ENCODE results near the gene OR10J4. TPM values are rescaled to one million over a fixed set of nuclear protein-coding genes. Genes with fewer than 3 reads are reported as not detected.

OR10J4 gene
- total RNA-seq: not detected
- polyA plus RNA-seq: not detected

DNA sequence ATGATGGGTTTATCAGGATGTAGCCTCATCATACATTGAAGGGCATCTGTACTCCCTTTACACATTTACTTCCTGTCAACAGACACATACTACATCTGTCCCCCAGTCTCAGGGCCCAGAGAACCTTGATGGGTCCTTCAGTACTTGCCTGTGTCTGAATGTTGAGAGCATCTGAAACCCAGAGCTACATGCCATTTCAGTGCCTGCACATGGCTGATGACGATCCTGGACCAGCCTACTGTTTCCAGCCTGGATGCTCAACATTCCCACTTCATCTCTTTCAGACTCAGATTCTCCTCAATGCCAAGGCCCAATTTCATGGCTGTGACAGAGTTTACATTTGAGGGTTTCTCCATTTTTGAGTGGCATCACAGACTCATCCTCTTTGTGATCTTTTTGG, at the start of gene OR10J4:
Gene OR10J4, plus strand, starts transcription at position 301 of the 400 bp plus-strand sequence.
- Histone ChIP-seq H3K4me3 (ENCODE audit: low read depth, low read length) (no peak within 1 kb of the TSS), H3K4me1 (ENCODE audit: control insufficient read depth, insufficient read depth, low read length, poor library complexity, severe bottlenecking) (no peaks in the 10 kb centered on the region), H3K27ac (ENCODE audit: insufficient read depth, low read length, poor library complexity, severe bottlenecking) (no peak within 1 kb of the TSS), H3K9me3 (ENCODE audit: control insufficient read depth in 2 of 2, low read length in 2 of 2) (no peaks in the 10 kb centered on the region), H3K36me3 (ENCODE audit: control insufficient read depth, insufficient read depth, low read length) (no peaks in the 10 kb centered on the region), H3K27me3 (ENCODE audit: control insufficient read depth, insufficient read depth, low read length) (no peaks in the 10 kb centered on the region)
- Mint-ChIP-seq H3K9me3 (no peaks in the 10 kb centered on the region), H3K36me3 (no peaks in the 10 kb centered on the region), H3K4me1 (no peaks in the 10 kb centered on the region), H3K27me3 (no peaks in the 10 kb centered on the region), H3K4me3 (no peak within 1 kb of the TSS), H3K27ac (no peak within 1 kb of the TSS)
- no peak for ATAC-seq (ENCODE audit: low read depth in 2 of 2)
- no peak for DNase-seq

GRCh38 chr1:159406821-159407220, 25.2 kb upstream of the OR10J4 start:
- no peaks in the 10 kb centered on the region for H3K36me3 ChIP-seq (ENCODE audit: control insufficient read depth, insufficient read depth, low read length)
- H3K4me3 ChIP-seq (ENCODE audit: low read depth, low read length): no peak overlapping the region
- ATAC-seq (ENCODE audit: low read depth in 2 of 2) (no peak), DNase-seq (no peak)
- no peaks in the 10 kb centered on the region for H3K4me1 ChIP-seq (ENCODE audit: control insufficient read depth, insufficient read depth, low read length, poor library complexity, severe bottlenecking)
- H3K27ac Mint-ChIP-seq: no peak overlapping the region
- H3K27me3 Mint-ChIP-seq: no peaks in the 10 kb centered on the region
- no peaks in the 10 kb centered on the region for H3K36me3 Mint-ChIP-seq
- H3K9me3 ChIP-seq (ENCODE audit: control insufficient read depth in 2 of 2, low read length in 2 of 2): no peaks in the 10 kb centered on the region
- H3K27ac ChIP-seq (ENCODE audit: insufficient read depth, low read length, poor library complexity, severe bottlenecking): no peak overlapping the region
- no peaks in the 10 kb centered on the region for H3K27me3 ChIP-seq (ENCODE audit: control insufficient read depth, insufficient read depth, low read length)
- H3K4me3 Mint-ChIP-seq: no peak overlapping the region
- peaks cover 0 to 6% (median 3%) of the 10 kb centered on the region in 7 donors for H3K9me3 Mint-ChIP-seq
- H3K4me1 Mint-ChIP-seq: no peaks in the 10 kb centered on the region

- Mint-ChIP-seq H3K4me1 (no peaks in the 10 kb centered on the region), H3K27me3 (no peaks in the 10 kb centered on the region), H3K9me3 (peaks cover 0 to 11% (median 2%) of the 10 kb centered on the region in 7 donors), H3K4me3 (no peak overlapping the region), H3K27ac (no peak overlapping the region), H3K36me3 (no peaks in the 10 kb centered on the region)
- H3K4me1 ChIP-seq (ENCODE audit: control insufficient read depth, insufficient read depth, low read length, poor library complexity, severe bottlenecking): no peaks in the 10 kb centered on the region
- H3K27ac ChIP-seq (ENCODE audit: insufficient read depth, low read length, poor library complexity, severe bottlenecking): no peak overlapping the region
- DNase-seq (no peak), ATAC-seq (ENCODE audit: low read depth in 2 of 2) (no peak)
- no peaks in the 10 kb centered on the region for H3K9me3 ChIP-seq (ENCODE audit: control insufficient read depth in 2 of 2, low read length in 2 of 2)
- H3K36me3 ChIP-seq (ENCODE audit: control insufficient read depth, insufficient read depth, low read length): no peaks in the 10 kb centered on the region
- no peaks in the 10 kb centered on the region for H3K27me3 ChIP-seq (ENCODE audit: control insufficient read depth, insufficient read depth, low read length)
- H3K4me3 ChIP-seq (ENCODE audit: low read depth, low read length): no peak overlapping the region
Observed at GRCh38 chr1:159408862-159409400, 23.1 kb upstream of the OR10J4 start.

DNA sequence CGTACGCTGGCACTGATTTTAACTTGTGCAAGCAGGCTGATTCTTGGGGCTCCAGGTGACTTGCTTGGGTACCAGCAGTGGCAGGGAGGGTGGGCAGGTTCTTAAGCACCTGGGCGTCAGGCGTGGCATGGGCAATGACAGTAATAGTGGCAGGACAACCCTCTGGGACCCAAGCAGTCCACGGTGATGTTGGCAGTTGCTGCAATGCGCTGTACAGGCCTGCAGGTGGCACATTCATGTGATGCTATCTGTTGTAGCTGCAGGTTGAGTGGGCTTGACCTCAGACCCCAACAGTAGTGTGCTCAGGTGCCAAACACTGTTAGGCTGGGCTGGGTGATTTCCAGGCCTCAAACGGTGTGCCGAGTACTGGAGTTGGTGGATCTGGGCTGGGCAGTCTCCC, 10.2 kb upstream of the OR10J4 start:
- Mint-ChIP-seq H3K4me3 (no peak overlapping the region), H3K27me3 (no peaks in the 10 kb centered on the region), H3K27ac (no peak overlapping the region), H3K4me1 (no peaks in the 10 kb centered on the region), H3K36me3 (no peaks in the 10 kb centered on the region), H3K9me3 (peaks cover 0 to 23% (median 10%) of the 10 kb centered on the region in 7 donors)
- ATAC-seq (ENCODE audit: low read depth in 2 of 2) (no peak), DNase-seq (no peak)
- Histone ChIP-seq H3K27ac (ENCODE audit: insufficient read depth, low read length, poor library complexity, severe bottlenecking) (no peak overlapping the region), H3K9me3 (ENCODE audit: control insufficient read depth in 2 of 2, low read length in 2 of 2) (peaks cover 5 to 10% of the 10 kb centered on the region in 2 experiments), H3K4me3 (ENCODE audit: low read depth, low read length) (no peak overlapping the region), H3K4me1 (ENCODE audit: control insufficient read depth, insufficient read depth, low read length, poor library complexity, severe bottlenecking) (no peaks in the 10 kb centered on the region), H3K36me3 (ENCODE audit: control insufficient read depth, insufficient read depth, low read length) (no peaks in the 10 kb centered on the region), H3K27me3 (ENCODE audit: control insufficient read depth, insufficient read depth, low read length) (no peaks in the 10 kb centered on the region)

DNA sequence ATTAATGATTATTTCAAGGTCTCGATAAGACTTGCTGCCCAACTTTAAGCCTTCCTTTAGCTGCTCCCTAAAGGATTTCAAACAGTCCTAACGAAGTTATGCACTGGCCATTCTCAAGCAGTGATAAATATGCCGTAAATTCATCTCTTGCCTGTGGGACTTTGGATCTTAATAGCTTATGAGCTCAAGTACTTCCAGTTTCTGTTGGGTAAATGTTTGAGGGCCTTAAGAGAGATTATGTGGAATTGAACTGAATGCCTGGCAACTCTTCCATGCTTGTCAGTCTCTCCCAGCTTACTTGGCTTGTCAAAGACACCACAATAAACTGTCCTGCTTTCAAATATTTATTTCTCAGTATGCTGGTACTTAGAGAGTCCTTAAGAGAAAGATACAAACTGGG, 3.5 kb upstream of the OR10J4 start:
- H3K27ac Mint-ChIP-seq: no peak overlapping the region
- ATAC-seq (ENCODE audit: low read depth in 2 of 2): no peak
- no peaks in the 10 kb centered on the region for H3K36me3 Mint-ChIP-seq

GRCh38 chr1:159429074-159429861, 2.7 kb upstream of the OR10J4 start:
- no peaks in the 10 kb centered on the region for H3K27me3 Mint-ChIP-seq
- Histone ChIP-seq H3K27me3 (ENCODE audit: control insufficient read depth, insufficient read depth, low read length) (no peaks in the 10 kb centered on the region), H3K9me3 (ENCODE audit: control insufficient read depth in 2 of 2, low read length in 2 of 2) (no peaks in the 10 kb centered on the region), H3K27ac (ENCODE audit: insufficient read depth, low read length, poor library complexity, severe bottlenecking) (no peak overlapping the region), H3K36me3 (ENCODE audit: control insufficient read depth, insufficient read depth, low read length) (no peaks in the 10 kb centered on the region), H3K4me3 (ENCODE audit: low read depth, low read length) (no peak overlapping the region), H3K4me1 (ENCODE audit: control insufficient read depth, insufficient read depth, low read length, poor library complexity, severe bottlenecking) (no peaks in the 10 kb centered on the region)
- H3K27ac Mint-ChIP-seq: no peak overlapping the region
- no peaks in the 10 kb centered on the region for H3K9me3 Mint-ChIP-seq
- DNase-seq: no peak
- H3K4me1 Mint-ChIP-seq: no peaks in the 10 kb centered on the region
- ATAC-seq (ENCODE audit: low read depth in 2 of 2): no peak
- no peaks in the 10 kb centered on the region for H3K36me3 Mint-ChIP-seq
- no peak overlapping the region for H3K4me3 Mint-ChIP-seq

More for the DNA sequence above, 3.5 kb upstream of the OR10J4 start:
- no peaks in the 10 kb centered on the region for H3K27me3 Mint-ChIP-seq
- Histone ChIP-seq H3K36me3 (ENCODE audit: control insufficient read depth, insufficient read depth, low read length) (no peaks in the 10 kb centered on the region), H3K27me3 (ENCODE audit: control insufficient read depth, insufficient read depth, low read length) (no peaks in the 10 kb centered on the region), H3K27ac (ENCODE audit: insufficient read depth, low read length, poor library complexity, severe bottlenecking) (no peak overlapping the region), H3K4me1 (ENCODE audit: control insufficient read depth, insufficient read depth, low read length, poor library complexity, severe bottlenecking) (no peaks in the 10 kb centered on the region), H3K4me3 (ENCODE audit: low read depth, low read length) (no peak overlapping the region), H3K9me3 (ENCODE audit: control insufficient read depth in 2 of 2, low read length in 2 of 2) (no peaks in the 10 kb centered on the region)
- DNase-seq: no peak
- H3K9me3 Mint-ChIP-seq: no peaks in the 10 kb centered on the region
- H3K4me1 Mint-ChIP-seq: no peaks in the 10 kb centered on the region
- H3K4me3 Mint-ChIP-seq: no peak overlapping the region

- Mint-ChIP-seq H3K4me3 (no peak overlapping the region), H3K36me3 (no peaks in the 10 kb centered on the region), H3K4me1 (no peaks in the 10 kb centered on the region), H3K27me3 (no peaks in the 10 kb centered on the region), H3K27ac (no peak overlapping the region), H3K9me3 (no peaks in the 10 kb centered on the region)
- Histone ChIP-seq H3K4me1 (ENCODE audit: control insufficient read depth, insufficient read depth, low read length, poor library complexity, severe bottlenecking) (no peaks in the 10 kb centered on the region), H3K27me3 (ENCODE audit: control insufficient read depth, insufficient read depth, low read length) (no peaks in the 10 kb centered on the region), H3K4me3 (ENCODE audit: low read depth, low read length) (no peak overlapping the region), H3K36me3 (ENCODE audit: control insufficient read depth, insufficient read depth, low read length) (no peaks in the 10 kb centered on the region), H3K27ac (ENCODE audit: insufficient read depth, low read length, poor library complexity, severe bottlenecking) (no peak overlapping the region), H3K9me3 (ENCODE audit: control insufficient read depth in 2 of 2, low read length in 2 of 2) (no peaks in the 10 kb centered on the region)
- DNase-seq (no peak), ATAC-seq (ENCODE audit: low read depth in 2 of 2) (no peak)
Observed at GRCh38 chr1:159430985-159431384, 1.0 kb upstream of the OR10J4 start.

DNA sequence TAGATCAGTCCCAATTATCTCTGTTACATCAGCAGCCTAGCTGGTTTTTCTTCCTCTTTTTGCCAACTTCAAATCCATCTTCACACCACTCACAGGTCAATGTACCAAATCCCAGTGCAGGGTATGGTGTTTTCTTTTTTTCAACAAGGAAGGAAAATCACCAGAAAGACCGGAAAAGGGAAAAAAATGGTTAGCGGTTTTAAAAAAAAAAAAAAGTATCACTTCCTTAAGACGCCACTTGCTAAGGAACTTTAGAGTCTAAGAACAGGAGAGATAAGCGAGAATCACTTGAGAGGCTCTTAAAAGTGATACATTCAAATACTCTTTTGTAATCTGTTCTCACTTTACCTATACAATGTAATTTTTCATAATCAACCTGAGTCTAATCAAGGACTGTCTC, 4.5 kb downstream of the OR10J4 start:
- H3K36me3 Mint-ChIP-seq: no peaks in the 10 kb centered on the region
- H3K27ac Mint-ChIP-seq: no peak overlapping the region
- Histone ChIP-seq H3K27ac (ENCODE audit: insufficient read depth, low read length, poor library complexity, severe bottlenecking) (no peak overlapping the region), H3K36me3 (ENCODE audit: control insufficient read depth, insufficient read depth, low read length) (no peaks in the 10 kb centered on the region), H3K9me3 (ENCODE audit: control insufficient read depth in 2 of 2, low read length in 2 of 2) (no peaks in the 10 kb centered on the region), H3K27me3 (ENCODE audit: control insufficient read depth, insufficient read depth, low read length) (no peaks in the 10 kb centered on the region), H3K4me3 (ENCODE audit: low read depth, low read length) (no peak overlapping the region), H3K4me1 (ENCODE audit: control insufficient read depth, insufficient read depth, low read length, poor library complexity, severe bottlenecking) (no peaks in the 10 kb centered on the region)
- no peak overlapping the region for H3K4me3 Mint-ChIP-seq
- H3K9me3 Mint-ChIP-seq: no peaks in the 10 kb centered on the region
- H3K27me3 Mint-ChIP-seq: no peaks in the 10 kb centered on the region
- ATAC-seq (ENCODE audit: low read depth in 2 of 2) (no peak), DNase-seq (no peak)
- no peaks in the 10 kb centered on the region for H3K4me1 Mint-ChIP-seq

Data from CD4-positive, CD25-positive, alpha-beta regulatory T cell (primary cell).